NCI-H82 treated with DMSO at 0.1 percent for 48 hours (cell line): ENCODE measurements around the gene RXRG.

Experiments
- DNase-seq: peaks from one replicate; lab custom pipeline; 2025; ENCODE audit not compliant: unreplicated experiment; lab: John Stamatoyannopoulos, UW

RXRG gene

DNA sequence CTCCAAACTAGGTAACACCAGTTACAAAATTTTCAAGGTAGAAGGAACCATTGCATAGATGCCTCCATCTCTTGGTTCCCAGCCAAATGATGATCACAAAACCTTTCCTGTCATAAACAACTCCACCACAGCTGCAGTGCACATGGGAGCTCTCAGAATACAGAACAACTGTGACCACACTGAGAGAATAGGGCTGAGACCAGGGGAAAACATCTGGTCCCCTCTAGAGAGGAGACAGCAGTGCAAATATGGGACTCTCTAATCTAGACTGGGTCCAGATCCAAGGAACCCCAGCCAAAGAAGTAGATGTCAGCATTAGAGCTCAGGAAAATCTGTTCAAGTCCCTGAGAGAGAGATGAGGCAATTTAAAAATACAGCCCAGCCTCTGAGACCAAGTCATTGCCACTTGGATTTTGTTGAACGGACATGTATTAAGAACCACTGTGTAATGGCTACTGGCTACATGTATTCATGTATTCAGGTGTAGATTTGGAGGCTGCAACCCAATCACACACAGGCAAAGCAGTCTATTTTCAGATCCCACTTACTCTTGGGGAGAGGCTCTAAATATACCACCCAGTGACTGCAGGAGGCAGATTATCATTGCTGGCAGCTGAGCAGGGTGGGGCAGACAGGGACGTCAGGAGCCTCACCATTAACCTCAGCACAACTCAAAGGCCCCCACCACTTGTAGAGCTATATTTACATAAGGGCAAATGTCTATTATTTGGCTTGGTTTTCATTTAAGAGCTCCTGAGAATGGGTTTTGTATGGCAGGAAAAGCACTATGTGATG, 7.6 kb upstream of the RXRG start:
- peak; percentile 52 for DNase-seq

DNA sequence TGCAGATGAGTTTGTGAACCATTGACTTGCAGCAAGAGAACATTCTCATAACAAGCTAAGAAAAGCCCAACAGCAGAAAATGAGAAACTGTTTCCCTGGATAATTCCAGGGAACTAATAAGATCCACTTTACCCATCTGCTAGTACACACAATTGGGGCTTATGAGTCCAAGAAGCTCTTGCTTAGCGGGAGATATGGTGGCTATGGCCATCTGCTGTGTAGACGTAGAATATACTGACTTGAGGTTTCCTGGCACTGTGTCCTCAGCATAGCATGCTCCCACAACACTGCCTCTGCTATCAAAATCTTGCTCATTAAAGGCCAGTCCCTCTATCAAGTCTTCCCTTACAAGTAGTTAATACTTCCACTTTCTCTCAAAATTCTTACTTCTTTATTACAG, 6.8 kb upstream of the RXRG start:
- peak; percentile 95 for DNase-seq

DNA sequence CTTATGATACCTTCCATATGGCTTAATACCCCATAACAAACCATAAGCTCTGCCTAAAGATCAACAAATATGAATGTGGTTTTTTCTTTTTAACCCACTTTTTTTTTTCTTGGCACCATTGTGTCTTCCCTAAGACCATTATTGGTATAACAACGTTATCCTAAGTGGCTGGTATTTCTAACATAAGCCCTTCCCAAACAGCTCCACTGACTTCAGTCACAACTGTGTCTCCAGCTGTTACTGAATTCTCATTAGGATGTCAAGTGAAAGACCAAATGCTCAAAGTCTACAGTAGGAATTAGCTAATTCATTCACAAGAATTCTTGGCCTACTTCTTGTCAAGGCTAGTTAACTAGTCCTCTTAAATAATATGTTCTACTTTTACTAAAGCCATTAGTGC, 4.2 kb upstream of the RXRG start:
- DNase-seq = peak; percentile 57

DNA sequence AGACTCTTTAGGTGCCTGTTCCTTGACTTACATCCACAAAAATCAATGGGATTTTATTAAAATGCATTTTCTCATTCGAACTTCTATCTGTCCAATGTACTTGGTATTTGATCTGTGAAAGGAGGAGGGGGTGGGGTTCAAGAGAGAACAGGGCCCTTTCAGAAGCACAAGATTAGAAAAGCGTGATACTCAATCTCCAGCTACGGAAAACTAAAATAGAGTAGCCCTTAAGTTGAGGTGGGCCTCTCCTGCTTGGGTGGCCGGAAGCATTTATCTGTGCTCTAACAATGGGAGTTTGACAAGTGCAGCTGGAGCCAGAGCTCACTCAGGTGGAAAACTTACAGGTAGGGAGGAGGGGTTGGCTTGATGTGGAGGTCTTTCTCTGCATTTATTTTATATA, 462 bp upstream of the RXRG start:
- no peak for DNase-seq

DNA sequence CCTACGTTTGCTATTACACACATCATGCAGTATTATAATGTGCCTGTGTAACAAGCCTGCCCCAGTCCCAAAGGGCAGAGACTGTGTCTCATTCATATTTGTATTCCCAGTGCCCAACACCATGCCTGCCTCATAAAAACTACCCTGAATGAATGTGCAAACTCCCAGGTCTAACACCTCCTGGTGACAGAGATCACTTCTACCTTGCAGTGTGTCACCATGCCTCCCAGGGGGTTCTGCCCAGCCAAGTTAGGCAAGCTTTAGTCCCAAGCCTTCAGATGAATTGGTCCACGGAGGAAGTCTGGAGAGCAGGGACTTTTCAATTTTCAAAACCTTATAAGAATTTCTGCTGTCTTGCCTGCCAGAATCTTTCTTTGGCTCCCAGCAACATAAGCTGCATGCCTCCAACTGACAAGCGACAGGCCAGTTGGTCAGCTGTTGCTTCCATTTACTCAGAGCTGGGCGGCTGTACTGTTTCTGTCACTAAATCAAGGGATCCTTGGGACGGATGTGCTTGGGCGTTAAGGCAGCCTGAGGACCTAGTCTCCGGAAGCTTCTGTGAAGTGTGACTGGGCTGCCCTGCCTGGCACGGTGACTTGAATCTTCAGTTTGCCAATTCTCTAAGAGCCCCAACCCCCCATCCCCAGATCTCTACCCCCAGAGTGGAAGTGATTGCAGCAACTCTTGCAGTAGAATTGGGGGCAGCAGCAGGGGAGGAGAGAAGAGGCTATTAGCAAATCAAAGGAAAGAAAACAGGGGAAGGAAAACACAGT, 1.2 kb downstream of the RXRG start:
- DNase-seq = peak; percentile 53

DNA sequence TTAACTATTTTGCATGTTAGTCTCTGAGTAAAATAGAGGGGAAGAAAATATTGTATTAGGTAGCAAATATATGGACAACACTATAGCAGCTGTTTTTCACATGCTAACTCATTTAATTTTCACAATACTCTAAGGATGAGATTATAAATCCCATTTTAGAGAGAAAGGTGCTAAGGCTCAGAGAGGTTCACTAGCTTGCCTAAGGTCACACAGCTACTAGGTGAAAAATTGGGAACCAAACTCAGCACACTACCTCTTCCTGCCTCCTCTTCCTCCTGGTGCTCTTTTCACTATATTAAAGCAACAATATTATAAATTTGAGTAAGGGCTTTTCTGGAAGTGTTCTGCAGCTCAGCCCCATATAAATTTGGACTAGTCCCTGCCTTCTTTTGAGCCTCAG, 2.3 kb downstream of the RXRG start:
- no peak for DNase-seq

DNA sequence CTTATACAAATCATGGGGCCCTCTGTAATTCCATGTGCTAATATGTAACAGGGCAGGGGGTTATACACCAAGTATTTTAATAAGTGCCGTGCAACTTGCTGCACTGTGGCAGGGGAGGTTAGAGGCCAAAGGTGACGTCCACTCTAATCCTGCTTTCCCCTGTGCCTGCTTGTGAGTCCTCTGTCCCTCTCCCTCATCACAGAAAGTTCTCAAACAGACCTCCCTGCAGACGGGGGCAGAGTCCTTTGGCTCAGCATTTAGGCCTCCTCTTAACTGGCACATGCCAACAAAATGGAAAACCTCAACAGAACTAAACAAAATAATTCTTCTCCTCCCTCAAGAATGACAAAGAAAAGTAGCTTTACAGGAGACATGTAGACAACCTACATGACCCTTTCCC, 2.9 kb downstream of the RXRG start:
- DNase-seq = no peak

DNA sequence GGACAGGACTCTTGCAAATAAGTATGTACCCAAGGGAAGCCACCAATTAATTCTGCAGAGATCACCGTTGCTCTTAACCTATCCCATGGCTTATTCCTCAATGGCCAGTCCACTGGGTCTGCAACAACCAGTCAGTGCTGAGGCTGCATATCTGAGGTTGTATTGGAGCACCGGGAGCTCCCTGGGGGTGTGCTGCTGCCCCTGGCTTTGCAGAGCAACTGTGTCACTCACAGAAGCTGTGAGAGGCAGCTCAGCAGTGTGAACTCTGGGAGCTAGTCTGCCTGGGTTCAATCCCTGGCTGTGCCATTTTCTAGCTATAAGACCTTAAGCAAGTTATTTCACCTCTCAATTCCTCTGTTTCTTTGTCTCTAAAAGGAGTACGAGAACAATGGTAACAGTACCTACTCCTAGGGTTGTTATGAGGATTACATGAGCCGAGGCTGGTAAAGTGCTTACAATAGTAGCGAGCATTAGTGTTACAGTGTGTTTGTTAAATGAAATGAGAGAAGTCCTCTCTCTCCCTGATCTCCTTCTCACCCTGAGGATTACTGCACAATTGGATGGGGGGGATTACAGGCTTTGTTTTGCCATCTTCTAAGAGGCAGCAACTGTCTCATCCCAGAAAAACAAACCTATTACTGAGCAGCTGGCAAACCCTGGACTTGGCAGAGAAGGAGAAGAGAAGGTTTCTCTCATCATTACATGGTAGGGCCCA, 3.6 kb downstream of the RXRG start:
- DNase-seq = peak; percentile 100

DNA sequence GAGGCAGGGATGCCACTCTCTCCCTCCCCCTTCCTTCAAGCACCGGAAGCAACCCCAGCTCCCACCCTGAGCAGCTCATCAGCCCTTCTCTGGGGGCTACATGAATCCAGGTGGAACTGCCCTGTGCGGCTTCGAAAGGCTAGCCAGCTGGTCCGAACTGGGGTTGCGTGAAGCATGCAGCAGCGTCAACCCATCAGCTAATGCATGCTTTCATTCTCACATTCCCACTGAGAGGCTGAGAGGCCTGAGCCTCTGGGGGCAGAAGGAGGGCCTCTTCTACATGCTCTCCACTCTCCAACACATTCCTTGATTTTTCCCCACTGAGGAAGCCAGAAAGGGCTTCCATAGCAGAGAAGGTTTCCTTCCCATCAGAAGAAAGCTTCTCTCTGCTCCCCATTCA, 5.6 kb downstream of the RXRG start:
- peak; percentile 27 for DNase-seq

DNA sequence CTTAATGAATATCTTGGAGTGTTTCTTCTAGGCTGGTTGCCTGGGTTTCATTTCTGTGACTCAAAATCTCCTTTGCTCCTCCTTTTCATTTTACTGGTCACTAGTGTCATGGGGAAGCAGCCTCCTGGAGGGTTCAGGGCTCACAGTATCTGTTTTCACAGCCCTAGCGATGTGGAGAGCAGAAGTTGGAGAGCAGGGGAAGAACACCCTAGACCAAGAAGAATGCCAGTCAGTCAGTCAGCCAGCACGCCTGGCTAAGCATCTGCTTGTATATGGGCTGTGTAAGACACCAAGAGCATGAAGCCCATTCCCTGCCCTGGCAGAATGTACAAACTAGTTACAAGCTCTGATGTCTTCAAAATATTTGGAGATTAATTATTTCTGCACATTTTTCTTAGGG, 7.9 kb downstream of the RXRG start:
- no peak for DNase-seq

DNA sequence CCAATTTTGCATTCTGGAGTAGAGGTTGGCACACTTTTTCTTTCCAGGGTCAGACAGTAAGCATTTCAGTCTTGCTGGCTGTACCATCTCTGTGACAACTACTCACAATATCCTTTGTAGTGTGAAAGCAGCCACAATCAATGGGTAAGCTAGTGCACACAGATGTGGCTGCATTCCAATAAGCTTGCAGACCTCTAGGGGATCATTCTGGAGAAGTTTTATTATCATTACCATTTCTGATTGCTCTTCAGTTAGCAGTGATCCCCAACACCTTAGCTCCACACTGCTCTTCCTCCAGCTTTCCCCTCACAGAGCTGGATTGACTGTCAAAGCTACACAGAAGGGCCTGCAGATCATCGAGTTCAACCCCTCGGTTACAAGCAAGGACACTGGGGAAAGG, 9.1 kb downstream of the RXRG start:
- DNase-seq = no peak

DNA sequence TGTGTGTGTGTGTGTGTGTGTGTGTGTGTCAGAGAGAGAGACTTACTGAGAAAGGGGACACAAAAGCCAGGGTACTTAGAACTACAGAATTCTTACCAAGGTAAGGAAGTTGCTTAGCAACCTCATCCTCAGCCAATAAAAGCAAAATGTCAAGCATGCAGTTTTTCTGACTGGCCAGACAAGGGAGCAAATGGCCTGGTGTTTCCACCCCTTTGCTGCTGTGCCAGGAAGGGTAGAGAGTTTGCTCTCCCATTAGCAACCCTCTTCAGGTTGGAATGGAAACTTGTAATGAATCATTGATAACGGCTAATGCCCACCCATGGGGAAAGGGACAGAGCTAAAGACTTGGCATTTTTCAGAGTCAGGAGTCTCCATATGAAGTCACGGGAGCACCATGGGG, 10.6 kb downstream of the RXRG start:
- no peak for DNase-seq

DNA sequence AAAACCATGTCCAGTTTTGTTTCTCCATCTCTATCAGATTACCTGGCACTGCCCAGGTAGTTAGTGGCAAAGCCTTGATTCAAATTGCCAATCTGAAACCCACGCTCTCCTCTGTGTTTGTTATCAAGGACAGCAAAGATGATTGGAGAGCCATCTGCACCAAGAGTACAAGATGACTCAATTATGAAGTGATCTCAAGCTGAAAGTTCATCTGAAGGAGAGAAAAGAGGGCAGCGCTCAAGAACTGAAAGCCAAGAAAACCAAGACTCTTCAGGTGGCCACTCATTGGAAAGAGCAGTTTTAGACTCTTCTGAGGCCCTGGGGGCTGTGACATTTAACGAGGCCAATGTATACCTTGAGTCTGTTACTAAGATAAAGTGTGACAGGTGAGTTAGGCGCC, 13.8 kb downstream of the RXRG start:
- no peak for DNase-seq

DNA sequence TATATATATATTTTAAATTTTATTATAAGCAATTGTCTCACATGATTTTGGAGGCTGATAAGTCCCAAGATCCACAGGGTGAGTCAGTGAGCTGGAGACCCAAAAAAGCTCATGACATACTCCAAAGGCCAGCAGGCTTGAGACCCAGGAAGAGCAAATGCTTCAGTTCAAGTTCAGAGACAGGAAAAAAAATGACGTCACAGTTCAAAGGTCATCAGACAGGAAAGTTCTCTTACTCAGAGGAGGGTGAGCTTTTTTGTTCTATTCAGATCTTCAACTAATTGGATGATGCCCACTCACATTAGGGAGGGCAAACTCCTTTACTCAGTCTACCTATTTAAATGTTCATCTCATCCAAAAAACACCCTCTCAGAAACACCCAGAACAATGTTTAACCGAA, 18.2 kb downstream of the RXRG start:
- no peak for DNase-seq

DNA sequence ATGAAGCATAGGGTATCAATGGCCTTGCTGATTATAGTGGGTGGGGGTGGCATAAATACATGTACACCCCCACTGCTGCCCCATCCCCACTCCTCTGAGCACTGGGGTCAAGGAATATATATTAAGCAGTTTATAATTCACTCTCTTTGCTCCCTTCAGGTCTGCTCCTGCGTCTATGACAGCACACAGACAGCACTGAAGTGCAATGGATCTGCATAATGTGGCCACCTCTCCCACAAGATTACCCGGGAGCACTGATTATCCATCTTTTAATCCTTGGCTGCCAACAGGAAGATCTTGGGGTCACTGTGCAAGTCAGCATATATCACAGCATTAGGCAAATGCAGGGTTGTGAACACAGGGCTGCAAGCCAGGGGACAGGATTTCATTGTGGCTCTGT, 19.3 kb downstream of the RXRG start:
- DNase-seq = peak; percentile 55

DNA sequence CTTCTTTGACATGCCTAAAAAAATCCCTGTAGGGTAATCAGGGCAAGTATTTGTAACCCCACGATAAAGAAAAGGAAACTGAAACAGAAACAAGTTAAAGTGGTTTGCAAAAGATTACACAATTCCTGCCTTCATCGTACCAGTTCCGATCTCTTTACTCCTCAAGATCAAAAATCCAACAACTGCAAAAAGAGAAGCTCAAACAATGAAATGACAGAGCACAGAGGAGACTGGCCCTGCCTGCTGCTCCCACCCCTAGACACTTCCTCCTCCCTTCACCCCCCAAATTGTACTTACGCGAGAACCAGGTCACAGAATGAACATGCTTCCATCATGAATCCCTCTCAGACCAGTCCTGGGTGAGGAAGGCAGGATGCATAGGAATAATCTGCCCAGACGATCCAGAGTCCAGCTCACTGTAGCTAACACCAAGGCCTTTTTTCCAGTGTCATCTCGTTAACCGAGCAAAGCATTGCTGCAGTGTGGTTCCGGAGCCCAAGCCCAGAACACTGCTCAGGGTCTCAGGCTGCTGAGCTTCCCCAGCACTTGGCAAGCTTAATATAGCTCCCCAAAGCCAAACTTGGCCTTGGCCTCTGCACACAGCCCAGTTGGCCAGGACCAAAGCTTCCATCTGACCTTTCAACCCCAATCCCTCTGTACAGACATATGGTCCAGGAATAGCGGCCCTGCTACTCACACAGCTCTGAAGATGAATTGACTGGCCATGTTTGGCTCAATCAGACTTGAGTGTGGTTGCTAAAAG, 20.3 kb downstream of the RXRG start:
- no peak for DNase-seq

DNA sequence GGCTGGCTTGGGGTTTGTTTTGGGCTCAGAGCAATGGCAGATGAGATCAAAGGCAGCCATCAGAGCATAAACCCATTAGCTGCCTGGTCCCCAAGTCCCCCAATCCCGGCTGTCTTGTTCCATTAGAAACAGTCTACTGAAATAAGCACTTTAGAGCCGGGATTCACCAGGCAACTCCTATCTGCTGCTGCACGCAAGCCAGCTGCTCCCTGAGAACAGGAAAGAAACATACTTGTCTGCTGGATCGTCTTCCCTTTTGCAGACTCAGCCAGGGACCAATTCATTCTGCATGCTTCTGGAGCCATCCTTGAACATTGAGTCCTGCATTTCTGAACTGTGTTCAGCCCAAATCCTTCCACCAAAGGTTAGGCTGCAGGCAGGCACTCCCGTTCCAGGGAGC, 21.8 kb downstream of the RXRG start:
- peak; percentile 13 for DNase-seq

DNA sequence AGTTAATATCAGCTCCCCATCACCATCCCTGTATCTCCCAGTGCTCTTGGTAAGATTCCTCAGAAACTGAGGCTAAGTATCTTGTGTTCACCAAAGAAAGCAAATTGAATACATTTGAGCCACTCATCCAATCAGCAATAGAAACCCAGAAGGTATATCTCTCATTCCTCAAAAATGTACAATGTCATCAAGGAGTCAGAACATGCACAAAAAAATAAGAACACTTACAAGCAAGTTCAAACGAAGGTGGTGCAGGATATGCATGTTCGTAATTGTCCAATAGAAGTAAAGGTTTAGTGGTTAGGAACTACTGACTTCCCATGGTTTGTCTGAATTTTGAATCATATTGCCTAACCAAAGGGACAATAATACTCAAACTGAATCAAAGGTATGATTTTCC, 24.3 kb downstream of the RXRG start:
- no peak for DNase-seq

DNA sequence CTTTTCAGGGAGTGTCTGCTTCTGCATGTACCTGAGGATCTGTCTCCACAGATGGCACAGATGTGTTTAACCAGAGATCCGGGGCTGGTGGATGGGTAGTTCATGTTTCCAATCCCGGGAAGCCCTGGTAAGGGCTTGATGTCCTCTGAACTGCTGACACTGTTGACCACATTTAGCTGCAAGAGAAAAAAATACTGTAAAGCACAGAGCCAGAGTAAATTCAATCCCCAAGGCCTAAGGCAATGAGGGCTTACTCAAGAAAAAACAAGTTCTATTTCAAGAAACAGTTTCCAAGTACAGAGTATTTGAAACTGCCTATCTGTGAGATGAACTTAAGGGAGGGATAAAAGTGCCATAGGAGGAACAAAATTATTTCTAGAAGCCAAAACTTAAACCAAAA, 25.1 kb downstream of the RXRG start:
- no peak for DNase-seq

DNA sequence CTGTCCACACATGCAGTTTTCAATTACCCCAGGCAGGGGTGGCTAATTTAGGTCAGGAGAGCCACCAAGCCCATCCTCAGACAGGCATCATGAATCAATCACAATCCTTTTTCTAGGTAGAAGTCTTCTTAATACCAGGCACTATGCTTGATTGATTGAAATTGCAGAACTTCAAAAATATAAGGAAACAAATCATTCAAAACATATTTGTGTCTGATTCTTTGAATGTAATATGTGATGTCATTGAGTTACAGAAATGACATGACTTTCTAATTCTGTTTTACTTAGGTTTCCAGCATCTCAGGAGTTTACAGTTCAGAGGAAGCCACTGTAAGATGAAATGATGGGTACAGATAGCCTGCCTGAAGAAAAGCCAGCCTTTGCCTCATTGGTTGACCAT, 26.7 kb downstream of the RXRG start:
- no peak for DNase-seq

DNA sequence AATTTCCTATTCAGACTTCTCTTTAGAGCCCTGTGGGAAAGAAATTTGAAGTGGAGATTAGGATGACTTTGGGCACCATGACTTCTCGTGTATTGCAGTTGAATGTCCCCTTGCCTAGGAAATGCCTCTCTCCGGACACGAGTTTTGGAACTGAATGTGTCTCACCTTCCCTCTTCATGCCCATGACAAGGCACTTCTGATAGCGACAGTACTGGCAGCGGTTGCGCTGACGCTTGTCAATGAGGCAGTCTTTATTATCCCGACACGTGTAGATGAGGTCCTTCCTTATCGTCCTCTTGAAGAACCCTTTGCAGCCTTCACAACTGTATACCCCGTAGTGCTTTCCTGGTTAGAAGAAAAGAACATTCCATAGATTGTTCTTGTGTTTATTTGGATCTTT, 28.1 kb downstream of the RXRG start:
- DNase-seq = no peak
